ENCODE measurements around the gene WAPL.

DNA sequence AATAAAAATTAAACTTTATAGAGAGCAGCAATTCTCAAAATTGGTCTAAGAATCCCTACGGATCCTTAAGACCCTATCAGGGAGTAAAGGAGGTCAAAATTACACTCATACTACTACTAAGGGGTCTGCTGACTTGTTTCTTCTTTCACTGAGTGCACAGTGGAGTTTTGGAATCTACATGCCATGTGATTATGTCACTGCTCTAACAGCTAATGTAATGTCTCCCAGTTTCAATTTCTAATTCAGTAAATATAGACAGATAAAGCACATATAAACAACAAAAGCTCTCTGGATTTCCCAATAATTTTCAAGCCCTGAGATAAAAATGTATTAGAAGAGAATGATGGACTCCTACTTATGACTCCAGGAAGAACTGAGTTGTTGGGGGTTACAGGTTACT, 74.6 kb downstream of the WAPL start:
- TF ChIP-seq, protein P1, sequence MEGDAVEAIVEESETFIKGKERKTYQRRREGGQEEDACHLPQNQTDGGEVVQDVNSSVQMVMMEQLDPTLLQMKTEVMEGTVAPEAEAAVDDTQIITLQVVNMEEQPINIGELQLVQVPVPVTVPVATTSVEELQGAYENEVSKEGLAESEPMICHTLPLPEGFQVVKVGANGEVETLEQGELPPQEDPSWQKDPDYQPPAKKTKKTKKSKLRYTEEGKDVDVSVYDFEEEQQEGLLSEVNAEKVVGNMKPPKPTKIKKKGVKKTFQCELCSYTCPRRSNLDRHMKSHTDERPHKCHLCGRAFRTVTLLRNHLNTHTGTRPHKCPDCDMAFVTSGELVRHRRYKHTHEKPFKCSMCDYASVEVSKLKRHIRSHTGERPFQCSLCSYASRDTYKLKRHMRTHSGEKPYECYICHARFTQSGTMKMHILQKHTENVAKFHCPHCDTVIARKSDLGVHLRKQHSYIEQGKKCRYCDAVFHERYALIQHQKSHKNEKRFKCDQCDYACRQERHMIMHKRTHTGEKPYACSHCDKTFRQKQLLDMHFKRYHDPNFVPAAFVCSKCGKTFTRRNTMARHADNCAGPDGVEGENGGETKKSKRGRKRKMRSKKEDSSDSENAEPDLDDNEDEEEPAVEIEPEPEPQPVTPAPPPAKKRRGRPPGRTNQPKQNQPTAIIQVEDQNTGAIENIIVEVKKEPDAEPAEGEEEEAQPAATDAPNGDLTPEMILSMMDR (optimal IDR thresholded peaks at IDR 0.05 in 1 of 3, IDR thresholded peaks at IDR 0.05 in 1 of 3, conservative IDR thresholded peaks at IDR 0.05 in 1 of 3; ENCODE audit: extremely low read depth in 1 of 3, insufficient read depth in 2 of 3, low read length in 3 of 3), result no peak
- no peak for TF ChIP-seq EZH2 (IDR thresholded peaks at IDR 0.05; ENCODE audit: low read length)

All from keratinocyte (primary cell).